HCT116 (cell line): ENCODE data around the gene TMEM145. TPM values are rescaled to one million over a fixed set of nuclear protein-coding genes. Genes with fewer than 3 reads are reported as not detected.

Source experiments
- ATAC-seq: fragments of 200-7000 bp; cut with Tn5 transposase; 2 replicates; pipeline ENCODE4 v1.9.1; 2020; ENCODE audit warnings: mild to moderate bottlenecking, moderate library complexity
- BruUV-seq: library from RNA; stranded (reverse); fragments of 400-500 nt; replicated peaks from 2 replicates; lab custom pipeline; 2021; lab: Mats Ljungman, UMichigan
- CTCF ChIA-PET: fragments of 300-600 bp; sonication (Branson Sonifier 250); formaldehyde crosslinking; loops from one replicate; lab custom pipeline; 2021; ENCODE audit warnings: antibody characterized with exemption; lab: Charles Lee
- POLR2A ChIA-PET: fragments of 300-600, 350-600 bp; sonication (Branson Sonifier 250); formaldehyde crosslinking; loops from one replicate; lab custom pipeline; 2021; ENCODE audit warnings: antibody characterized with exemption; lab: Charles Lee
- RAD21 ChIA-PET, 2 experiments: fragments of 300-600 bp; sonication (Branson Sonifier 250); formaldehyde crosslinking; loops; one replicate each; lab custom pipeline; 2023; ENCODE audit warnings: low total read pairs in 2 of 2; ENCODE audit not compliant: uncharacterized antibody in 2 of 2, unreplicated experiment in 2 of 2, low non-redundant PET in 1 of 2; lab: Charles Lee
- DNase-seq: peaks from one replicate; pipeline ENCODE4 v3.0.0-alpha.2; 2010; ENCODE audit warnings: low read depth, low spot score
- H2AFZ ChIP-seq: fragments of 200-600 bp; shearing (Covaris generic), sonication (generic); 2 replicates; pipeline ENCODE4 v1.6.1; 2017; ENCODE audit warnings: low read depth, mixed run types, mixed read lengths, antibody characterized with exemption, low read length; ENCODE audit not compliant: poor library complexity, severe bottlenecking
- H3K27ac ChIP-seq: 2 replicates; pipeline ENCODE4 v1.5.1; 2012; ENCODE audit warnings: low read depth, low read length
- H3K27me3 ChIP-seq: fragments of 200-600 bp; sonication (generic); 2 replicates; pipeline ENCODE4 v1.6.1; 2016; ENCODE audit warnings: mixed run types, low read length, mixed read lengths; ENCODE audit not compliant: insufficient read depth
- H3K36me3 ChIP-seq, 2 experiments: fragments of 200-500 bp in 1 of 2; fragments of 200-600 bp in 1 of 2; sonication (Bioruptor generic) in 1 of 2; sonication (generic) in 1 of 2; 2 replicates each; pipeline versions ENCODE4 v1.5.1 to v1.6.1; 2014 to 2016; ENCODE audit warnings: low read length in 2 of 2, inconsistent platforms in 1 of 2, mixed read lengths in 1 of 2, mixed run types in 1 of 2; ENCODE audit not compliant: insufficient read depth in 2 of 2, control insufficient read depth in 1 of 2
- H3K4me1 ChIP-seq, 2 experiments: fragments of 200-600 bp in 1 of 2; sonication (generic) in 1 of 2; 2 replicates each; pipeline versions ENCODE4 v1.5.1 to v1.6.1; 2012 to 2017; ENCODE audit warnings: low read length in 2 of 2, inconsistent platforms in 1 of 2, mild to moderate bottlenecking in 1 of 2, mixed read lengths in 1 of 2, mixed run types in 1 of 2, moderate library complexity in 1 of 2; ENCODE audit not compliant: insufficient read depth in 2 of 2, control insufficient read depth in 1 of 2
- H3K4me2 ChIP-seq: fragments of 200-600 bp; sonication (generic); 2 replicates; pipeline ENCODE4 v1.6.1; 2017; ENCODE audit warnings: mixed run types, low read length, mixed read lengths
- H3K4me3 ChIP-seq, 2 experiments: fragments of 200-600 bp in 1 of 2; sonication (generic) in 1 of 2; replicated peaks in 1 of 2; 2 replicates each; pipeline ENCODE4 v1.5.1; 2011 to 2016; ENCODE audit warnings: low read length in 2 of 2, control low read depth in 1 of 2, low read depth in 1 of 2, mild to moderate bottlenecking in 1 of 2, mixed read lengths in 1 of 2, mixed run types in 1 of 2
- H3K79me2 ChIP-seq: fragments of 200-600 bp; sonication (generic); 2 replicates; pipeline ENCODE4 v1.6.1; 2017; ENCODE audit warnings: mild to moderate bottlenecking, mixed run types, low read length, moderate library complexity, mixed read lengths; ENCODE audit not compliant: insufficient read depth
- H3K9ac ChIP-seq: fragments of 200-600 bp; sonication (generic); 2 replicates; pipeline ENCODE4 v1.6.1; 2016; ENCODE audit warnings: low read length, mixed read lengths
- H3K9me2 ChIP-seq: fragments of 200-600 bp; sonication (generic), shearing (Covaris generic); 2 replicates; pipeline ENCODE4 v1.6.1; 2017; ENCODE audit warnings: mixed run types, mild to moderate bottlenecking, moderate library complexity; ENCODE audit not compliant: insufficient read depth
- H3K9me3 ChIP-seq, 2 experiments: fragments of 200-500 bp in 1 of 2; fragments of 200-600 bp in 1 of 2; sonication (Bioruptor generic) in 1 of 2; sonication (generic) in 1 of 2; 2 replicates each; pipeline ENCODE4 v1.6.1; 2014 to 2017; ENCODE audit warnings: low read length in 2 of 2, mixed read lengths in 2 of 2, inconsistent platforms in 1 of 2, low read depth in 1 of 2, mild to moderate bottlenecking in 1 of 2, mixed run types in 1 of 2, moderate library complexity in 1 of 2; ENCODE audit not compliant: control insufficient read depth in 1 of 2, insufficient read depth in 1 of 2
- H4K20me1 ChIP-seq: fragments of 200-600 bp; sonication (generic), shearing (Covaris generic); 2 replicates; pipeline ENCODE4 v1.6.1; 2017; ENCODE audit warnings: mixed run types, mild to moderate bottlenecking, moderate library complexity; ENCODE audit not compliant: insufficient read depth
- CBX3 ChIP-seq: IDR thresholded peaks from 2 replicates; pipeline ENCODE4 v1.6.1; 2012; ENCODE audit warnings: low read depth
- ELF1 ChIP-seq: IDR thresholded peaks from 2 replicates; pipeline ENCODE4 v1.6.1; 2012; ENCODE audit warnings: low read depth, borderline replicate concordance
- EZH2 ChIP-seq: fragments of 200-600 bp; sonication (generic); IDR thresholded peaks from 2 replicates; pipeline ENCODE4 v1.6.1; 2017; ENCODE audit warnings: antibody characterized with exemption, mixed run types
- EZH2phosphoT487 ChIP-seq: fragments of 200-600 bp; IDR thresholded peaks from 2 replicates; pipeline ENCODE4 v1.6.1; 2018; ENCODE audit warnings: antibody characterized with exemption, borderline replicate concordance
- JUND ChIP-seq: IDR thresholded peaks from 2 replicates; pipeline ENCODE4 v1.6.1; 2012
- POLR2A ChIP-seq: IDR thresholded peaks from 2 replicates; pipeline ENCODE4 v1.7.0; 2011; ENCODE audit warnings: borderline replicate concordance; ENCODE audit not compliant: insufficient read depth, insufficient read length; ENCODE audit errors: extremely low read depth
- POLR2AphosphoS5 ChIP-seq: IDR thresholded peaks from 2 replicates; pipeline ENCODE4 v1.6.1; 2011; ENCODE audit warnings: mild to moderate bottlenecking, low read depth, low read length, moderate library complexity
- SIN3A ChIP-seq: IDR thresholded peaks from 2 replicates; pipeline ENCODE4 v1.6.1; 2012; ENCODE audit warnings: low read depth
- SP1 ChIP-seq: IDR thresholded peaks from 2 replicates; pipeline ENCODE4 v1.6.1; 2012; ENCODE audit warnings: low read depth
- TCF7L2 ChIP-seq: IDR thresholded peaks from 2 replicates; pipeline ENCODE4 v1.7.0; 2011; ENCODE audit warnings: borderline replicate concordance, inconsistent platforms; ENCODE audit not compliant: insufficient read depth, insufficient read length; ENCODE audit errors: extremely low read depth
- intact Hi-C: fragments of 100-400 bp; cut with micrococcal nuclease; formaldehyde crosslinking; loops from 2 replicates; pipeline ENCODE4 v1.10.0; 2022
- total RNA-seq: library from RNA; stranded (reverse); gene quantifications from one replicate; pipeline ENCODE4 v1.2.1, GENCODE V29; 2021; ENCODE audit not compliant: unreplicated experiment
- TF ChIP-seq, protein P1 (sequence below), 3 experiments: fragments of 200-600 bp in 1 of 3; sonication (generic) in 1 of 3; IDR thresholded peaks in 2 of 3; conservative IDR thresholded peaks in 1 of 3; 2 replicates each; pipeline ENCODE4 v1.5.1; 2012 to 2017; ENCODE audit warnings: low read depth in 2 of 3, low read length in 2 of 3, antibody characterized with exemption in 1 of 3, borderline replicate concordance in 1 of 3, control low read depth in 1 of 3, mild to moderate bottlenecking in 1 of 3, mixed read lengths in 1 of 3, mixed run types in 1 of 3, moderate library complexity in 1 of 3; ENCODE audit not compliant: insufficient read depth in 1 of 3
- TF ChIP-seq, protein P2 (sequence below): IDR thresholded peaks from 2 replicates; pipeline ENCODE4 v1.6.1; 2011; ENCODE audit warnings: mild to moderate bottlenecking, low read length, moderate library complexity; ENCODE audit not compliant: insufficient replicate concordance; ENCODE audit errors: extremely low read depth
- TF ChIP-seq, protein P3 (sequence below): IDR thresholded peaks from 2 replicates; pipeline ENCODE4 v1.6.1; 2012

The TMEM145 gene
- total RNA-seq, 1 experiment from 2014 or later: 7.2 TPM

DNA sequence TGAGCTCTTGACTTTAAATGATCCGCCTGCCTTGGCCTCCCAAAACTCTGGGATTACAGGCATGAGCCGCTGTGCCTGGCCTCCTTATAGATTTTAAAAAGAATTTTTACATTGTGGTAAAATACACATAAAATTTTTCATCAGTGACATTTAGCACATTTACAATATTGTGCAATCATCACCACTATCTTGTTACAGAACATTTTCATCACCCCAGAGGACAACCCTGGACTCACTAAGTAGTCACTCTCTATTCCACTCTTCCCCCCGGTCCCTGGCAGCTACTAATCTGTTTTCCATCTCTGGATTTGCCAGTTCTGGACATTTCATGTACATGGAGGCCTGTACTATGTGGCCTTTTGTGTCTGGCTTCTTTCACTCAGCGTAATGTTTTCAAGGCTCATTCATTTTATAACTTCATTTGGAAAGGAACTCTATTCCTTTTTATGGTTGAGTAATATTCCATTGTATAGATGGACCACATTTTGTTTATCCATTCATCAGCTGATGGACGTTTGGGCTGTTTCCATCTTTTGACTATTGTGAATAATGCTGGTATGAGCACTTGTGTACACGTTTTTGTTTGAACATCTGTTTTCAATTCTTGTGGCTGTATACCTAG lies 32.2 kb downstream of the TMEM145 start:
- Histone ChIP-seq H3K4me1 (no peaks in the 10 kb centered on the region), H3K9me2 (no peaks in the 10 kb centered on the region), H4K20me1 (no peaks in the 10 kb centered on the region), H3K27me3 (no peaks in the 10 kb centered on the region), H2AFZ (no peak overlapping the region), H3K9ac (no peak overlapping the region), H3K27ac (no peak overlapping the region), H3K36me3 (no peaks in the 10 kb centered on the region; a peak in 1 of 4 replicates), H3K4me3 (no peak overlapping the region), H3K9me3 (no peaks in the 10 kb centered on the region), H3K4me2 (no peak overlapping the region), H3K79me2 (no peaks in the 10 kb centered on the region)
- DNase-seq (no peak), ATAC-seq (no peak)
- intact Hi-C loops: no loop called here
- no TSS peak for BruUV-seq
- ChIA-PET POLR2A (no interaction called here), CTCF (no interaction called here), RAD21 (no interaction called here)
- TF ChIP-seq SP1 (no peak), ELF1 (no peak), JUND (no peak), EZH2phosphoT487 (no peak), SIN3A (no peak), EZH2 (no peak)
- TF ChIP-seq, protein P1, sequence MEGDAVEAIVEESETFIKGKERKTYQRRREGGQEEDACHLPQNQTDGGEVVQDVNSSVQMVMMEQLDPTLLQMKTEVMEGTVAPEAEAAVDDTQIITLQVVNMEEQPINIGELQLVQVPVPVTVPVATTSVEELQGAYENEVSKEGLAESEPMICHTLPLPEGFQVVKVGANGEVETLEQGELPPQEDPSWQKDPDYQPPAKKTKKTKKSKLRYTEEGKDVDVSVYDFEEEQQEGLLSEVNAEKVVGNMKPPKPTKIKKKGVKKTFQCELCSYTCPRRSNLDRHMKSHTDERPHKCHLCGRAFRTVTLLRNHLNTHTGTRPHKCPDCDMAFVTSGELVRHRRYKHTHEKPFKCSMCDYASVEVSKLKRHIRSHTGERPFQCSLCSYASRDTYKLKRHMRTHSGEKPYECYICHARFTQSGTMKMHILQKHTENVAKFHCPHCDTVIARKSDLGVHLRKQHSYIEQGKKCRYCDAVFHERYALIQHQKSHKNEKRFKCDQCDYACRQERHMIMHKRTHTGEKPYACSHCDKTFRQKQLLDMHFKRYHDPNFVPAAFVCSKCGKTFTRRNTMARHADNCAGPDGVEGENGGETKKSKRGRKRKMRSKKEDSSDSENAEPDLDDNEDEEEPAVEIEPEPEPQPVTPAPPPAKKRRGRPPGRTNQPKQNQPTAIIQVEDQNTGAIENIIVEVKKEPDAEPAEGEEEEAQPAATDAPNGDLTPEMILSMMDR (IDR thresholded peaks at IDR 0.05 in 2 of 3, conservative IDR thresholded peaks at IDR 0.05 in 1 of 3; ENCODE audit: borderline replicate concordance in 1 of 3, insufficient read depth in 1 of 3, low read depth in 2 of 3, low read length in 2 of 3): no peak

DNA sequence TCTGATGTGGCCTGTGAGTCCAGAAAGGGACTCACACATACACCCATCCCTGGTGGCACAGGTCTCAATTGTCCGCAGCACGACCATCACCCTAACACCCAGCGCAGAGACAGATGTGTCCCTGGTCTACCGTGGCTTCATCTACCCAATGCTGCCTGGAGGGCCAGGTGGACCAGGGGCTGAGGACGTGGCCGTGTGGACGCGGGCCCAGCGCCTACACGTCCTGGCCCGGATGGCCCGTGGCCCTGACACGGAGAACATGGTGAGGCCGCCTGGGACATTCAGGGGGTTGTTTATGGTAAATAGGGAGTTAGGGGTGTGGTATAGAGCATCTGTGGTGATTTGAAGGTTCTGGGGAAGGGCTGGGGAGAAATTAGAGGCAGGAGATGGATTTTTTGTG lies 35.1 kb downstream of the TMEM145 start:
- no TSS peak for BruUV-seq
- Histone ChIP-seq H3K36me3 (no peaks in the 10 kb centered on the region; a peak in 1 of 4 replicates), H2AFZ (no peak overlapping the region), H3K9ac (no peak overlapping the region), H3K9me2 (no peaks in the 10 kb centered on the region), H3K27ac (no peak overlapping the region), H4K20me1 (no peaks in the 10 kb centered on the region), H3K79me2 (no peaks in the 10 kb centered on the region), H3K4me1 (no peaks in the 10 kb centered on the region), H3K4me3 (no peak overlapping the region), H3K27me3 (no peaks in the 10 kb centered on the region), H3K9me3 (no peaks in the 10 kb centered on the region), H3K4me2 (no peak overlapping the region)
- no peak for DNase-seq
- POLR2A ChIA-PET: no interaction called here
- RAD21 ChIA-PET: no interaction called here
- no peak for ATAC-seq
- CTCF ChIA-PET: no interaction called here
- intact Hi-C loops: no loop called here
- no peak for TF ChIP-seq CBX3
- TF ChIP-seq POLR2AphosphoS5: no peak
- TF ChIP-seq, protein P2, sequence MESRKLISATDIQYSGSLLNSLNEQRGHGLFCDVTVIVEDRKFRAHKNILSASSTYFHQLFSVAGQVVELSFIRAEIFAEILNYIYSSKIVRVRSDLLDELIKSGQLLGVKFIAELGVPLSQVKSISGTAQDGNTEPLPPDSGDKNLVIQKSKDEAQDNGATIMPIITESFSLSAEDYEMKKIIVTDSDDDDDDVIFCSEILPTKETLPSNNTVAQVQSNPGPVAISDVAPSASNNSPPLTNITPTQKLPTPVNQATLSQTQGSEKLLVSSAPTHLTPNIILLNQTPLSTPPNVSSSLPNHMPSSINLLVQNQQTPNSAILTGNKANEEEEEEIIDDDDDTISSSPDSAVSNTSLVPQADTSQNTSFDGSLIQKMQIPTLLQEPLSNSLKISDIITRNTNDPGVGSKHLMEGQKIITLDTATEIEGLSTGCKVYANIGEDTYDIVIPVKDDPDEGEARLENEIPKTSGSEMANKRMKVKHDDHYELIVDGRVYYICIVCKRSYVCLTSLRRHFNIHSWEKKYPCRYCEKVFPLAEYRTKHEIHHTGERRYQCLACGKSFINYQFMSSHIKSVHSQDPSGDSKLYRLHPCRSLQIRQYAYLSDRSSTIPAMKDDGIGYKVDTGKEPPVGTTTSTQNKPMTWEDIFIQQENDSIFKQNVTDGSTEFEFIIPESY: no peak
- TF ChIP-seq, protein P1 (IDR thresholded peaks at IDR 0.05 in 2 of 3, conservative IDR thresholded peaks at IDR 0.05 in 1 of 3; ENCODE audit: borderline replicate concordance in 1 of 3, insufficient read depth in 1 of 3, low read depth in 2 of 3, low read length in 2 of 3): no peak
- no peak for TF ChIP-seq SP1
- TF ChIP-seq, protein P3, sequence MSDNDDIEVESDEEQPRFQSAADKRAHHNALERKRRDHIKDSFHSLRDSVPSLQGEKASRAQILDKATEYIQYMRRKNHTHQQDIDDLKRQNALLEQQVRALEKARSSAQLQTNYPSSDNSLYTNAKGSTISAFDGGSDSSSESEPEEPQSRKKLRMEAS: no peak
- no peak for TF ChIP-seq EZH2phosphoT487
- TF ChIP-seq POLR2A: no peak
- TF ChIP-seq TCF7L2: no peak
